ENCODE results near the gene FAM180B.

FAM180B gene

DNA sequence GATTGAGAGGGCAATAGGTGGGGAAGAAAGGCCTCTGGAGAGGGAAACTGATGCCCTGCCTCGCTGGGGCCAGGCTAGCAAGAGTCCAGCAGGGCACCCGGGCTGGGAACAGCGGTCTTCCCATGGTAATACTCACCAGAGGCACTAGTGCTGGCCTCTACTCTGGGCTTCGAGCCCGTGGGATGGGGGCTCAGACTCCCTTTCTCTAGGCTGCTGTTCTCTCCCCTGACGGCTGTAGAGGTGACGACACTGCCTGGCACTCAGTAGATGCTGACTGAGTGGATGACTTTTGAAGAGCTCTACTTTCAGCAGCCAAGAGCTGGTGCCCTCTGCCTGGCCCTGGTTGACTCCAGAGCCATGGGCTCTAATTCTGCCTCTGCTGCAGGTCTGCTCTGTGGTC is 8.6 kb downstream of the FAM180B start:
- H3K4me3 ChIP-seq (replicated peaks; ENCODE audit: low read depth, low read length), result no peak overlapping the region
- TF ChIP-seq CTCF (IDR thresholded peaks at IDR 0.05; ENCODE audit: low read depth, low read length, missing control alignments), result no peak
- DNase-seq (ENCODE audit: extremely low read depth, low read depth), result no peak

- no peak for DNase-seq (ENCODE audit: extremely low read depth, low read depth)
- no peak for TF ChIP-seq CTCF (IDR thresholded peaks at IDR 0.05; ENCODE audit: low read depth, low read length, missing control alignments)
- no peak overlapping the region for H3K4me3 ChIP-seq (replicated peaks; ENCODE audit: low read depth, low read length)
These were observed 9.5 kb downstream of the FAM180B start for GRCh38 chr11:47595967-47596366.

DNA sequence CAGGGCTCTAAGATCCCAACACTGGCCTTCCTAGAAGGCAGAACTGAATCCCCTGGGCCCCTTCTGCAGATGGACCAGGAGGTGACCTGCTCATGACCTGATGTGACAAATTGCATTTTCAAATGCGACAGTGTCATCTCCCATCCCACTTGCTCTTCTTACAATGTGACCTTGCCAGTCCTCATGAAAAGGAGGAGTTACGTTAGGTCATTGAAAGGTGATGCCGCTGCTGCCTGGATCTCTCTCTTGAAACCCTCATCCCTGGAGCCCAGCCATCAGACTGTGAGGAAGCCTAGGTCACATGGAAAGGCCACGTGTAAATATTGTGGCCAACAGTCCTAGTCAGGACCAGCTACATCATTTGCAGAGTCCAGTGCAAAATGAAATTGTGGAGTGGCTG is 13.4 kb downstream of the FAM180B start:
- H3K4me3 ChIP-seq (replicated peaks; ENCODE audit: low read depth, low read length), result no peak overlapping the region
- DNase-seq (ENCODE audit: extremely low read depth, low read depth), result no peak
- TF ChIP-seq CTCF (IDR thresholded peaks at IDR 0.05; ENCODE audit: low read depth, low read length, missing control alignments), result no peak

DNA sequence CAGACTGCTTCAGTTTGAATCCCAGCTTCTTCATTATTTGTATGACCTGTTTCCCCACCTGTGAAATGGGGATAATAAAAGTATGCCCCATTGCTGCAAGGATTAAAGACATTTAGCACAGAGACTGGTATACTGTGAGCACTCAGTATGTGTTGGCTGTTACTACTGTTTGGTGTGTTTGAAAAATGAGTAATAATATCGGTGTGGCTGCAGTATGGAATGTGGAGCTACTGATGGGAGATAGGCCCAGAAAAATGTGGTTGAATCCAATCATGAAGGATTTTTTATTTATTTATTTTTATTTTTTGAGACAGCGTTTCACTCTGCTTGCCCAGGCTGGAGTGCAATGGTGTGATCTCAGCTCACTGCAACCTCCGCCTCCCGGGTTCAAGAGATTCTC is 16.8 kb downstream of the FAM180B start:
- H3K4me3 ChIP-seq (replicated peaks; ENCODE audit: low read depth, low read length), result no peak overlapping the region
- no peak for TF ChIP-seq CTCF (IDR thresholded peaks at IDR 0.05; ENCODE audit: low read depth, low read length, missing control alignments)
- no peak for DNase-seq (ENCODE audit: extremely low read depth, low read depth)

DNA sequence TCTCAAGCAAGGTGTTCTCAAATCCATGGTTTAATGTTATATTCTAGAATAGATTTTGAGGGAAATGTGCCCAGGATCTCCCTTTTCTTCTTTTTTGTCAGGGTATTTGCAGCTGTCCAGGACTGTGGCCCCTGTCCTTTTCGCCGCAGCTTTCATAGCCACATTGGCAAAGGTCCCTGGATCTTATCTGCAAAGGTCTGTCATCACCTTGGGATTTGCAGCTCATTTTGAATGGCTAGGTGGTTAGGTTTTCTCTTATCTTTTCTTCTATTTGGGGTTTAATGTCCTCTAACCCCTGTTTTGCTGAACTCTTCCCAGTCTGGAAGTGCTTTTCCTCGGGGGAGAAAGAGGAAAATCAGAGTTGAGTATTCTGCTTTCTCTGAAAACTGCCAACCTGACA is 19.4 kb downstream of the FAM180B start:
- TF ChIP-seq CTCF (IDR thresholded peaks at IDR 0.05; ENCODE audit: low read depth, low read length, missing control alignments), result no peak

GRCh38 chr11:47606731-47607130 is 20.3 kb downstream of the FAM180B start:
- DNase-seq (ENCODE audit: extremely low read depth, low read depth), result no peak

More for the DNA sequence above, 19.4 kb downstream of the FAM180B start:
- DNase-seq (ENCODE audit: extremely low read depth, low read depth), result no peak
- H3K4me3 ChIP-seq (replicated peaks; ENCODE audit: low read depth, low read length), result no peak overlapping the region

More at GRCh38 chr11:47606731-47607130, 20.3 kb downstream of the FAM180B start:
- TF ChIP-seq CTCF (IDR thresholded peaks at IDR 0.05; ENCODE audit: low read depth, low read length, missing control alignments), result no peak
- no peak overlapping the region for H3K4me3 ChIP-seq (replicated peaks; ENCODE audit: low read depth, low read length)

All from HFF-Myc (cell line).